GM19193 (cell line): ENCODE results near the gene GPC6.

Experiments used
- POLR2A ChIP-seq: IDR thresholded peaks from 4 replicates; pipeline ENCODE4 v1.6.1; 2011; ENCODE audit not compliant: insufficient read depth, insufficient read length; ENCODE audit errors: extremely low read depth

The GPC6 gene

GRCh38 chr13:93771227-93771626, 544.6 kb downstream of the GPC6 start:
- no peak for TF ChIP-seq POLR2A

- no peak for TF ChIP-seq POLR2A
Measured at GRCh38 chr13:93771782-93772181, 545.2 kb downstream of the GPC6 start.

- TF ChIP-seq POLR2A = no peak
Measured at GRCh38 chr13:93774506-93774905, 547.9 kb downstream of the GPC6 start.

GRCh38 chr13:93775027-93775426, 548.4 kb downstream of the GPC6 start:
- no peak for TF ChIP-seq POLR2A

- no peak for TF ChIP-seq POLR2A
Measured at GRCh38 chr13:93775507-93776108, 549.0 kb downstream of the GPC6 start.

GRCh38 chr13:93776936-93777335, 550.3 kb downstream of the GPC6 start:
- TF ChIP-seq POLR2A = no peak

GRCh38 chr13:93777504-93777903, 550.9 kb downstream of the GPC6 start:
- no peak for TF ChIP-seq POLR2A

- TF ChIP-seq POLR2A = no peak
Measured at GRCh38 chr13:93778548-93778947, 551.9 kb downstream of the GPC6 start.

- TF ChIP-seq POLR2A = no peak
Measured at GRCh38 chr13:93784191-93784590, 557.6 kb downstream of the GPC6 start.

- no peak for TF ChIP-seq POLR2A
Measured at GRCh38 chr13:93786846-93787489, 560.4 kb downstream of the GPC6 start.

GRCh38 chr13:93788456-93788855, 561.8 kb downstream of the GPC6 start:
- no peak for TF ChIP-seq POLR2A

GRCh38 chr13:93789058-93789457, 562.5 kb downstream of the GPC6 start:
- no peak for TF ChIP-seq POLR2A

GRCh38 chr13:93794197-93794885, 567.7 kb downstream of the GPC6 start:
- TF ChIP-seq POLR2A = no peak

GRCh38 chr13:93797463-93797862, 570.9 kb downstream of the GPC6 start:
- TF ChIP-seq POLR2A = no peak

- no peak for TF ChIP-seq POLR2A
Measured at GRCh38 chr13:93800342-93800741, 573.7 kb downstream of the GPC6 start.

GRCh38 chr13:93805736-93806135, 579.1 kb downstream of the GPC6 start:
- TF ChIP-seq POLR2A = no peak
